UCSD-AML1 (cell line): ENCODE data around the gene FAM135A.
"Not testable (repeated sequence)": the region's sequence is repeated elsewhere in the genome, so short reads cannot be mapped to it uniquely, and the experiment has no call there.

ENCODE experiments used
- DNase-seq: peaks from one replicate; lab custom pipeline; 2025; ENCODE audit not compliant: unreplicated experiment; lab: John Stamatoyannopoulos, UW

The FAM135A gene

GRCh38 chr6:70456735-70457134 lies 43.4 kb downstream of the FAM135A start:
- no peak for DNase-seq

DNA sequence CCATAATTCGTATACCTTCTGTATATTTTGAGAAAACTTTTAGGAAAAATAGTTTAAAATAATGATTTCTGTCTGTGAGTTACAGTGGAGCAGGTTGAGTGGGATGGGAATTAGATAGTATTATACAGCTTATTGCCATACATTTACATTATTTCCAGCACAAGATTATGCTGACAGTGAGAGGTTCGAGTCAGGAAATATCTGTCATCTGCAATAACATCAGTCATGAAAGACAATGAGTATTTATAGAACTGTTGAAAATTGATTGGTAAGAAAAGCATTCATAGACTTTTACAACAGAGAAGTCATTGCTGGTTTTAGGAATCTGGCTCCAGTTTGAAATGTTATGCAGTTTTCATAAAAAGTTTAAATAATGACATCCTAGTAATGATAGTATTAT lies 45.9 kb downstream of the FAM135A start:
- DNase-seq = no peak

DNA sequence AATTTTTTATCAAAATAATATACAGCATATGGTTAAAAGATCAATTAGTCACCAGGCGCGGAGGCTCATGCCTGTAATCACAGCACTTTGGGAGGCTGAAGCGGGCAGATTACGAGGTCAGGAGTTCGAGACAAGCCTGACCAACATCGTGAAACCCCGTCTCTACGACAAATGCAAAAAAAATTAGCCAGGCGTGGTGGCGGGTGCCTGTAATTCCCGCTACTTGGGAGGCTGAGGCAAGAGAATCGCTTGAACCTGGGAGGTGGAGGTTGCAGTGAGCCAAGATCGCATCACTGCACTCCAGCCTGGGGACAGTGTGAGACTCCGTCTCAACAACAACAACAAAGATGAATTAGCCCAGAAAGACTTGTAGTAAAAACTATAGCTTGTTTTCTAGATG lies 46.4 kb downstream of the FAM135A start:
- DNase-seq = not testable (repeated sequence)

GRCh38 chr6:70470016-70470415 lies 56.7 kb downstream of the FAM135A start:
- DNase-seq = no peak

GRCh38 chr6:70470510-70470909 lies 57.2 kb downstream of the FAM135A start:
- DNase-seq = not testable (repeated sequence)

- no peak for DNase-seq
These were observed 61.4 kb downstream of the FAM135A start for GRCh38 chr6:70474751-70475150.

DNA sequence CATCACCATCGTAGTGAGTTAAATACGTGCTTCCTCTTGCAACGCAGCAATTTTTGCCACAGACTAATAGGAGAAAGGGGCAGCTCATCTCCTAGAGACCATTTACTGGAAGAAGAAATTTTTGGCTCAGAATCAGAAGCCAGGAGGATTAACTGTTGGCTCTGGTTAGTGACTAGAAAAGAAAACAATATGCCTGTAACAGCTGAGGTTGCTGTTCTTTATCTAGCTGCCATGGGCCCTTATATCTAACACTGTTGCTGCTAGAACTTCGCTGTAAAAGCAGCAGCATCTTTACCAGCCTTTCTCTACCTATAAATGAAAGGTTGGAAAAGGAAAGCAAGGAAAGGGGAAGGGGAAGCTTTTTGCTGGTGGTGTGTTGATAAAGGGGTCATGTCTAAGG lies 65.9 kb downstream of the FAM135A start:
- DNase-seq = no peak

- not testable (repeated sequence) for DNase-seq
These were observed 73.3 kb downstream of the FAM135A start for GRCh38 chr6:70486638-70487037.

- DNase-seq = no peak
These were observed 76.1 kb downstream of the FAM135A start for GRCh38 chr6:70489364-70489763.

- DNase-seq = no peak
These were observed 81.5 kb downstream of the FAM135A start for GRCh38 chr6:70494833-70495232.

- DNase-seq = not testable (repeated sequence)
These were observed 82.5 kb downstream of the FAM135A start for GRCh38 chr6:70495790-70496189.

- no peak for DNase-seq
These were observed 89.2 kb downstream of the FAM135A start for GRCh38 chr6:70502484-70502883.

DNA sequence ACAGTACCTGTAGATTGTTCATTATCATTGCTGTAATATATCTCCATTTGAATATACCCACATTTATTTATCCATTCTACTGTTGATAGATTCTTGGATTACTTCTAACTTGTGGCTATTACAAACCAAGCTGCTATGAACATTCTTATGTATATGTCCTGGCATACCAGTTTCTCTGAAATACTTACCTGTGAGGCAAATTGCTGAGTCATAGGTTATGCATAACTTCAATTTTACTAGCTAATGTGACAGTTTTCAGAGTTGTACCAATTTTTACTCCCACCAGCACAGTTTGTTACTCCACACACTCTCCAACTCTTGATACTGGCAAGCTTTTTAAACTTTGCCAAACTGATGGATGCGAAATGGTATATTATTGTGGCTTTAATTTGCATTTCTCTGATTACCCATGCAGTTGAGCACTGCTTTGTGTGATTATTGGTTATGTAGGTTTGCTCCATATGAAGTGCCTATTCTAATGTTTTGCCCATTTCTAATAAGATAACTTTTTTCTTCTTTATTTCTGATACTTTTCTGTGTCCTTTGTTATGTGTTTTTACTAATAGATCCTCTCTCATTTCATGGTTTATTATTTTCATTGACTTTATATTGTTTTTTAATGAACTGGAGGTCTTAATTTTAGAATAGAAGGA lies 90.6 kb downstream of the FAM135A start:
- DNase-seq = no peak

GRCh38 chr6:70506321-70506720 lies 93.0 kb downstream of the FAM135A start:
- DNase-seq = no peak

DNA sequence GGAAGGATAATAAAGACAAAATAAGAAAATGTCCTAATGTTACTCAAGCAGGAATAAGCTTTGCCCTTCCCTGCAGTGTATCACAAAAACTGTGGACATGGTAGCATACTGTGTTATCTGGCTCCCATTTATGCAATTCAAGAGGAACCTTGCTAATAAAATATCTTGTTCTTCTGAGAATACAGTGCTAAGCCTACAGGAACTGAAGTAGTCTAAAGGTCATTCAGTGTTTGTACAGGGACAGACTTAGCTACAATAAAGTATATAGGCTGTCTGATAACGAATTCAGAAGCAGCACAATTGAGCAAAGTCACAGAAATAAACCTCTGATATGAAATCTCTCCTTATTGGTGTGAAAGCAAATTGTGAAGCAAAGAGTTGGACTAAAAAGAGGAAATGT lies 93.9 kb downstream of the FAM135A start:
- DNase-seq = no peak

- DNase-seq = no peak
These were observed 95.6 kb downstream of the FAM135A start for GRCh38 chr6:70508953-70509352.

- no peak for DNase-seq
These were observed 97.3 kb downstream of the FAM135A start for GRCh38 chr6:70510600-70510999.

GRCh38 chr6:70518723-70519122 lies 105.4 kb downstream of the FAM135A start:
- DNase-seq = no peak

GRCh38 chr6:70520575-70520974 lies 107.3 kb downstream of the FAM135A start:
- no peak for DNase-seq

GRCh38 chr6:70524721-70525286 lies 111.5 kb downstream of the FAM135A start:
- no peak for DNase-seq

GRCh38 chr6:70527071-70527737 lies 113.9 kb downstream of the FAM135A start:
- DNase-seq = no peak

DNA sequence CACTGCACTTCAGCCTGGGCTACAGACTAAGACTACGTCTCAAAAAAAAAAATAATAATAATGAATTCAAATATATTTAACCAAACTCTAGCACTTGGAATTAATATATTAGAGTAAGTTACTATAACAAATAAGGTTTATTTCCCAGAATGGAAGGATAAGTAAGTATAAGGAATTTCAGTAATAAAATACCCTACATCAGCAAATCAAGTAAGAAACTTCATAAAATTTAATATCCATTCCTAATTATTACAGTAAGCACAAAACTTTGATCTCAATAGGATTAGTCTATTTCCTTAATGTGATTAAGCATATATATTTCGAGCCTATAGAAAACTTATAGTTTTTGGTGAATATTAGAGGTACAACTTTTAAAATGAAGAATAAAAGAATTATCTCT lies 116.7 kb downstream of the FAM135A start:
- no peak for DNase-seq
